Stimulated activated CD4-positive, alpha-beta T cell treated with anti-CD3 and anti-CD28 coated beads, Interleukin-12 subunit alpha, Interleukin-12 subunit beta, amount 100 ng/mL, for 4 hours (primary cell): ENCODE results near the gene PLAC8.
"Not testable (repeated sequence)": the region's sequence is repeated elsewhere in the genome, so short reads cannot be mapped to it uniquely, and the experiment has no call there.

Experiments
- DNase-seq: peaks from one replicate; pipeline ENCODE4 v3.0.0-alpha.2; 2020

The PLAC8 gene

GRCh38 chr4:83114576-83114975 lies at the start of gene PLAC8:
TSS of gene PLAC8 (minus strand) at chr4:83114729. CDS start at chr4:83107921, 6,808 bp downstream.
- no peak for DNase-seq

GRCh38 chr4:83153417-83153816 lies 38.9 kb upstream of the PLAC8 start:
- no peak for DNase-seq

- DNase-seq: no peak
Observed at GRCh38 chr4:83152746-83153145, 38.2 kb upstream of the PLAC8 start.

GRCh38 chr4:83151651-83152050 lies 37.1 kb upstream of the PLAC8 start:
- DNase-seq: no peak

- no peak for DNase-seq
Observed at GRCh38 chr4:83150653-83151330, 36.3 kb upstream of the PLAC8 start.

- DNase-seq: no peak
Observed at GRCh38 chr4:83149865-83150652, 35.5 kb upstream of the PLAC8 start.

- DNase-seq: no peak
Observed at GRCh38 chr4:83146841-83147240, 32.3 kb upstream of the PLAC8 start.

- DNase-seq: not testable (repeated sequence)
Observed at GRCh38 chr4:83145776-83146175, 31.2 kb upstream of the PLAC8 start.

GRCh38 chr4:83139514-83140156 lies 25.1 kb upstream of the PLAC8 start:
- no peak for DNase-seq

- DNase-seq: no peak
Observed at GRCh38 chr4:83138946-83139345, 24.4 kb upstream of the PLAC8 start.

GRCh38 chr4:83132065-83132464 lies 17.5 kb upstream of the PLAC8 start:
- DNase-seq: no peak

GRCh38 chr4:83129264-83129663 lies 14.7 kb upstream of the PLAC8 start:
- no peak for DNase-seq

- DNase-seq: no peak
Observed at GRCh38 chr4:83128240-83128929, 13.9 kb upstream of the PLAC8 start.

GRCh38 chr4:83125738-83126141 lies 11.2 kb upstream of the PLAC8 start:
- DNase-seq: no peak

- DNase-seq: no peak
Observed at GRCh38 chr4:83124111-83124780, 9.7 kb upstream of the PLAC8 start.

GRCh38 chr4:83121246-83121645 lies 6.7 kb upstream of the PLAC8 start:
- DNase-seq: no peak

GRCh38 chr4:83118869-83119268 lies 4.3 kb upstream of the PLAC8 start:
- DNase-seq: no peak

- no peak for DNase-seq
Observed at GRCh38 chr4:83115656-83116285, 1.2 kb upstream of the PLAC8 start.

GRCh38 chr4:83115000-83115399 lies 471 bp upstream of the PLAC8 start:
- DNase-seq: no peak

GRCh38 chr4:83113429-83113786 lies 1.1 kb downstream of the PLAC8 start:
- no peak for DNase-seq

- DNase-seq: peak; percentile 16
Observed at GRCh38 chr4:83112678-83113428, 1.7 kb downstream of the PLAC8 start.

GRCh38 chr4:83112231-83112630 lies 2.3 kb downstream of the PLAC8 start:
- DNase-seq: no peak
